Activated naive CD8-positive, alpha-beta T cell treated with anti-CD3 and anti-CD28 coated beads for 36 hours (primary cell): ENCODE data around the gene DAB1. TPM values are rescaled to one million over a fixed set of nuclear protein-coding genes. Genes with fewer than 3 reads are reported as not detected.
"Not testable (repeated sequence)": the region's sequence is repeated elsewhere in the genome, so short reads cannot be mapped to it uniquely, and the experiment has no call there.

Experiments
- DNase-seq: peaks from one replicate; pipeline ENCODE4 v3.0.0; 2021
- H3K27ac Mint-ChIP-seq: one replicate; pipeline ENCODE4 v1.8.0; 2022; ENCODE audit warnings: mild to moderate bottlenecking, moderate library complexity, mixed read lengths
- H3K27me3 Mint-ChIP-seq: one replicate; pipeline ENCODE4 v1.8.0; 2022; ENCODE audit warnings: mild to moderate bottlenecking, mixed read lengths
- H3K36me3 Mint-ChIP-seq: one replicate; pipeline ENCODE4 v1.8.0; 2021; ENCODE audit warnings: mild to moderate bottlenecking, mixed read lengths
- H3K4me1 Mint-ChIP-seq: one replicate; pipeline ENCODE4 v1.8.0; 2021; ENCODE audit warnings: mixed read lengths
- H3K4me3 Mint-ChIP-seq: one replicate; pipeline ENCODE4 v1.8.0; 2022; ENCODE audit warnings: mild to moderate bottlenecking, moderate library complexity, mixed read lengths
- H3K9me3 Mint-ChIP-seq: one replicate; pipeline ENCODE4 v1.8.0; 2022; ENCODE audit warnings: mixed read lengths
- total RNA-seq, 2 experiments: library from RNA; stranded (reverse); gene quantifications; one replicate each; pipeline ENCODE4 v1.2.3, GENCODE V29; 2021

Gene DAB1
- total RNA-seq, 2 experiments from 2014 or later, result not detected

GRCh38 chr1:57094749-57095148 lies 329.1 kb downstream of the DAB1 start:
- H3K4me1 Mint-ChIP-seq, result no peaks in the 10 kb centered on the region
- H3K36me3 Mint-ChIP-seq, result no peaks in the 10 kb centered on the region
- H3K27me3 Mint-ChIP-seq, result no peaks in the 10 kb centered on the region
- no peak overlapping the region for H3K27ac Mint-ChIP-seq
- DNase-seq, result no peak
- H3K4me3 Mint-ChIP-seq, result no peak overlapping the region
- no peaks in the 10 kb centered on the region for H3K9me3 Mint-ChIP-seq

- DNase-seq, result no peak
- Mint-ChIP-seq H3K4me1 (no peaks in the 10 kb centered on the region), H3K27me3 (no peaks in the 10 kb centered on the region), H3K27ac (no peak overlapping the region), H3K4me3 (no peak overlapping the region), H3K9me3 (no peaks in the 10 kb centered on the region), H3K36me3 (no peaks in the 10 kb centered on the region)
Measured at GRCh38 chr1:57093122-57093521, 330.7 kb downstream of the DAB1 start.

GRCh38 chr1:57091642-57092041 lies 332.2 kb downstream of the DAB1 start:
- Mint-ChIP-seq H3K4me3 (no peak overlapping the region), H3K27me3 (no peaks in the 10 kb centered on the region), H3K4me1 (no peaks in the 10 kb centered on the region)

GRCh38 chr1:57089855-57090254 lies 334.0 kb downstream of the DAB1 start:
- Mint-ChIP-seq H3K36me3 (no peaks in the 10 kb centered on the region), H3K27me3 (peaks cover 3% of the 10 kb centered on the region), H3K27ac (no peak overlapping the region), H3K9me3 (no peaks in the 10 kb centered on the region), H3K4me1 (no peaks in the 10 kb centered on the region), H3K4me3 (no peak overlapping the region)
- no peak for DNase-seq

More at GRCh38 chr1:57091642-57092041, 332.2 kb downstream of the DAB1 start:
- H3K36me3 Mint-ChIP-seq, result no peaks in the 10 kb centered on the region
- H3K9me3 Mint-ChIP-seq, result no peaks in the 10 kb centered on the region
- DNase-seq, result no peak
- H3K27ac Mint-ChIP-seq, result no peak overlapping the region

- Mint-ChIP-seq H3K27me3 (peaks cover 3% of the 10 kb centered on the region), H3K9me3 (no peaks in the 10 kb centered on the region), H3K27ac (no peak overlapping the region), H3K36me3 (no peaks in the 10 kb centered on the region), H3K4me1 (no peaks in the 10 kb centered on the region), H3K4me3 (no peak overlapping the region)
- DNase-seq, result no peak
Measured at GRCh38 chr1:57089221-57089620, 334.6 kb downstream of the DAB1 start.

GRCh38 chr1:57088653-57089052 lies 335.2 kb downstream of the DAB1 start:
- H3K4me3 Mint-ChIP-seq, result no peak overlapping the region
- no peak for DNase-seq
- H3K4me1 Mint-ChIP-seq, result no peaks in the 10 kb centered on the region
- no peaks in the 10 kb centered on the region for H3K36me3 Mint-ChIP-seq
- H3K27ac Mint-ChIP-seq, result no peak overlapping the region
- H3K9me3 Mint-ChIP-seq, result no peaks in the 10 kb centered on the region
- peaks cover 7% of the 10 kb centered on the region for H3K27me3 Mint-ChIP-seq

GRCh38 chr1:57087660-57088059 lies 336.2 kb downstream of the DAB1 start:
- not testable (repeated sequence) for H3K4me3 Mint-ChIP-seq, H3K27me3 Mint-ChIP-seq, H3K9me3 Mint-ChIP-seq, H3K4me1 Mint-ChIP-seq, DNase-seq, H3K27ac Mint-ChIP-seq, H3K36me3 Mint-ChIP-seq

GRCh38 chr1:57086154-57086553 lies 337.7 kb downstream of the DAB1 start:
- H3K4me1 Mint-ChIP-seq, result no peaks in the 10 kb centered on the region
- H3K27me3 Mint-ChIP-seq, result peaks cover 7% of the 10 kb centered on the region
- H3K36me3 Mint-ChIP-seq, result no peaks in the 10 kb centered on the region
- no peak for DNase-seq
- no peak overlapping the region for H3K4me3 Mint-ChIP-seq
- H3K27ac Mint-ChIP-seq, result no peak overlapping the region
- H3K9me3 Mint-ChIP-seq, result no peaks in the 10 kb centered on the region

- H3K27ac Mint-ChIP-seq, result no peak overlapping the region
- H3K27me3 Mint-ChIP-seq, result peaks cover 7% of the 10 kb centered on the region
- H3K36me3 Mint-ChIP-seq, result no peaks in the 10 kb centered on the region
- H3K9me3 Mint-ChIP-seq, result no peaks in the 10 kb centered on the region
- no peak overlapping the region for H3K4me3 Mint-ChIP-seq
- no peaks in the 10 kb centered on the region for H3K4me1 Mint-ChIP-seq
- DNase-seq, result no peak
Measured at GRCh38 chr1:57084701-57085100, 339.2 kb downstream of the DAB1 start.

GRCh38 chr1:57082711-57083439 lies 341.0 kb downstream of the DAB1 start:
- Mint-ChIP-seq H3K9me3 (no peaks in the 10 kb centered on the region), H3K27me3 (peaks cover 7% of the 10 kb centered on the region), H3K27ac (no peak overlapping the region), H3K36me3 (no peaks in the 10 kb centered on the region), H3K4me1 (no peaks in the 10 kb centered on the region), H3K4me3 (no peak overlapping the region)
- no peak for DNase-seq

- Mint-ChIP-seq H3K9me3 (no peaks in the 10 kb centered on the region), H3K4me3 (no peak overlapping the region), H3K4me1 (no peaks in the 10 kb centered on the region), H3K27ac (no peak overlapping the region), H3K36me3 (no peaks in the 10 kb centered on the region), H3K27me3 (peaks cover 5% of the 10 kb centered on the region)
- DNase-seq, result no peak
Measured at GRCh38 chr1:57079454-57080157, 344.3 kb downstream of the DAB1 start.

GRCh38 chr1:57072401-57073110 lies 351.3 kb downstream of the DAB1 start:
- Mint-ChIP-seq H3K36me3 (no peaks in the 10 kb centered on the region), H3K4me1 (no peaks in the 10 kb centered on the region), H3K27ac (no peak overlapping the region), H3K4me3 (no peak overlapping the region), H3K9me3 (no peaks in the 10 kb centered on the region), H3K27me3 (peaks cover 7% of the 10 kb centered on the region)
- DNase-seq, result no peak

- peaks cover 2% of the 10 kb centered on the region for H3K27me3 Mint-ChIP-seq
- no peak overlapping the region for H3K4me3 Mint-ChIP-seq
- no peaks in the 10 kb centered on the region for H3K36me3 Mint-ChIP-seq
- no peak for DNase-seq
- H3K9me3 Mint-ChIP-seq, result no peaks in the 10 kb centered on the region
- H3K27ac Mint-ChIP-seq, result no peak overlapping the region
- H3K4me1 Mint-ChIP-seq, result no peaks in the 10 kb centered on the region
Measured at GRCh38 chr1:57067863-57068262, 356.0 kb downstream of the DAB1 start.

- H3K9me3 Mint-ChIP-seq, result no peaks in the 10 kb centered on the region
- H3K4me3 Mint-ChIP-seq, result no peak overlapping the region
- no peak overlapping the region for H3K27ac Mint-ChIP-seq
- no peaks in the 10 kb centered on the region for H3K27me3 Mint-ChIP-seq
- no peaks in the 10 kb centered on the region for H3K36me3 Mint-ChIP-seq
- no peak for DNase-seq
- no peaks in the 10 kb centered on the region for H3K4me1 Mint-ChIP-seq
Measured at GRCh38 chr1:57066980-57067610, 356.8 kb downstream of the DAB1 start.

- no peaks in the 10 kb centered on the region for H3K9me3 Mint-ChIP-seq
- no peak overlapping the region for H3K27ac Mint-ChIP-seq
- no peaks in the 10 kb centered on the region for H3K36me3 Mint-ChIP-seq
- H3K4me3 Mint-ChIP-seq, result no peak overlapping the region
- H3K4me1 Mint-ChIP-seq, result no peaks in the 10 kb centered on the region
- H3K27me3 Mint-ChIP-seq, result no peaks in the 10 kb centered on the region
- DNase-seq, result no peak
Measured at GRCh38 chr1:57065442-57065841, 358.4 kb downstream of the DAB1 start.
